Skeletal muscle satellite cell (primary cell): ENCODE data around the gene CCDC88C.

ENCODE experiments used
- H3K27me3 ChIP-seq: 2 replicates; pipeline ENCODE4 v1.7.0; 2013; ENCODE audit warnings: low read length; ENCODE audit not compliant: control insufficient read depth, insufficient read depth
- H3K36me3 ChIP-seq: 2 replicates; pipeline ENCODE4 v1.7.0; 2013; ENCODE audit warnings: mild to moderate bottlenecking, control low read depth, low read length; ENCODE audit not compliant: insufficient read depth
- H3K4me1 ChIP-seq: 2 replicates; pipeline ENCODE4 v1.7.0; 2013; ENCODE audit warnings: low read length; ENCODE audit not compliant: control insufficient read depth, insufficient read depth
- H3K4me2 ChIP-seq: 2 replicates; pipeline ENCODE4 v1.7.0; 2013; ENCODE audit warnings: mild to moderate bottlenecking, low read length
- H3K4me3 ChIP-seq: 2 replicates; pipeline ENCODE4 v1.7.0; 2013; ENCODE audit warnings: low read length
- H3K9ac ChIP-seq: 2 replicates; pipeline ENCODE4 v1.7.0; 2013; ENCODE audit warnings: mild to moderate bottlenecking, low read depth, low read length, moderate library complexity
- H3K9me3 ChIP-seq: replicated peaks from 2 replicates; pipeline ENCODE4 v1.7.0; 2013; ENCODE audit warnings: mild to moderate bottlenecking, control low read depth, low read length

The CCDC88C gene

DNA sequence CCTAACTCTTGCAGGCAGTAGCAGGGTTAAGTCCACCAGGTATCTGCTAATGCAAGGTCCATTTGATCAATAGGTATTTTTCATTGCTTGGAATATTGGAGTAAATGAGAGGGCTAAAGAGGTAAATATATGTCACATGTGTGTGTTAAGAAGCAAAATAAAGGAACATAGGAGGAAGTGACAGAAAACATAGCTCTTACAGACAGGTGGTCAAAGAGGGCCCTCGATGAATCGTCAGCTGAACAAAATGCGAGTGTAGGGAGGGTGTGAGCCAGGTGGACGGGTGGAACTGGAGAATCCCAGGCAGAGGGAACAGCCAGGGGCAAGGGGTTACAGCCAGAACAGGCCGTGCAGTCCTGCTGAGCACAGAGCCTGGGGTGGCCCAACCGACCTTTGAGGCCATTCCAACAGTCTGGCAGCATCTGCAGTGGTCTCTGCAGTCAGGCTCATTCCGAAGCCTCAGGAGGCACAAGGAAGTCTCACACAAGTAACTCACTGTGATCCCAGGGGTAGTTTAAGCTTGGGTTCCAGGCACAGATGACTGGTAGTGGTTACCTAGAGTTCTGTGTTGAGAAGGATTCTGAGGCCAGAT is 43.2 kb downstream of the CCDC88C start:
- Histone ChIP-seq H3K4me3 (no peak overlapping the region), H3K4me1 (no peaks in the 10 kb centered on the region), H3K27me3 (peaks cover 42% of the 10 kb centered on the region), H3K4me2 (no peak overlapping the region), H3K9me3 (no peaks in the 10 kb centered on the region), H3K9ac (no peak overlapping the region), H3K36me3 (no peaks in the 10 kb centered on the region)

DNA sequence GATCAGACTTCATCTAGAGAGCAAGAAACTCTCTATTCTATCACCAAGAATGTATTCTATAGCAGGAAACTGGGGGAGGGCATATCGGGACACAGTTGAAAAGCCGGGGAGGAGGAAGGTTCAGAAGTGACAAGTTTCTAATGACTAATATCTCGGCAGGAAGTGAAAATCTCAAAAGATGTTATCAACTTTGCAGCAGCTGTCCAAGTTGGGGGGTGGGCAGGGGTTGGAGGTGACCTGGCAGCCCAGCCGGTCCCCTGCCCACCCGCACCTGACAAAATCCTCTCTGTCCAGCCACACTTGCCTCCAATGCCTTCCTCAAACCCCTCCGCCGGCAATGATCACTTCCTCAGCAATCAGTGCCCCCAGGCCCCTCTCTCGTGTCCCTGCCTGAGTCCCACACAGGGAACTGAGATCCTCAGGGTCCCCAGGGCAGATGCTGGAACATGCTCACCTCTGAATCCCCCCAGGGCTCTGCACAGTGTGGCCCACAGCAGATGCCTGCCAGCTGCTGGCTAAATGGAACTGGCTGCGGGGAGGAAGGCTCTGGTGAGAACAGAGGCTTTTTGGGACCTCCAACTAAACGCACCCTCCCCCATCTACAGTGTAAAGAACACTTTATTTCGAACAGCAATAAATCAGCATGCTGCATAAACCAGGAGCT is 43.9 kb downstream of the CCDC88C start:
- Histone ChIP-seq H3K36me3 (no peaks in the 10 kb centered on the region), H3K4me3 (no peak overlapping the region), H3K4me2 (no peak overlapping the region), H3K27me3 (peaks cover 42% of the 10 kb centered on the region), H3K4me1 (no peaks in the 10 kb centered on the region), H3K9me3 (no peaks in the 10 kb centered on the region), H3K9ac (no peak overlapping the region)

DNA sequence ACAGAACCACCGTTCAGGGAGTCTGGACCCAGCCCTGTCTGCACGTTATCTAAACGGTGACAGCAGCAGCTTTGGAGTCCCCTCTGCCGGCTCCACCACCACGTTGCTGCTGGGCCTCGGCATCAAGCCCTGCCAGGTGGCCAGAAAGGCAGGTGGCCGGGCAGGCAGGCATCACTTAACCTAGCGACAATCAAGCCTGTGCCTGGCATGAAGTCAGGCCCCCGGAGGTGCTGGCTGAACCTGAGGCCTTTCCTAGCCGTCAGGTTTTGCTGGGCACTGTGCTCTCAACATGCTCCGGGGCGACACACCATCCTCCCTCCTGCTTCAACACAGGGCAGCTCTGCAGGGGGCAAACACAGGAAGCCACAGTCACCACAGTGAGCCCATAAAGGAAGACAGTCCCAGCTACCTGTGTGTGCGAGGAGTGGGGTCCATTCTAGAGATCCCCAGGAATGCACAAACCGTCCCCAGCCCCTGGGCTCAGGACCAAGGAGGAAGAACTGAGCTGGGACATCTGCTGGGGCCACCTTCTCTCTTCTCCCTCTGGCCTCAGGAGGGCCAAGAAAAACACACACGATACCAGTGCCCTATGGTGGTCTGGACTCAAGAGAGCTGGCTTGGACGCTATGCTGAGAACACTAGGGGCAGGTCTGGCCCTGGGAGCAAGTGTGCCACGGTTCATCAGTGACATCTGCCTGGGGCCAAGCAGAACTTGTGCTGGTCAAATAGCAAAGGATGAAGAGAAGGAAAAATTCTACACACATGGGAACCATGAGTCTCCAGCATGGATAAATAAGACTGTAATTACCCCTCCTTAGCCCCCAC is 44.7 kb downstream of the CCDC88C start:
- H3K4me2 ChIP-seq, result no peak overlapping the region
- H3K4me3 ChIP-seq, result no peak overlapping the region
- no peaks in the 10 kb centered on the region for H3K9me3 ChIP-seq
- H3K27me3 ChIP-seq, result peaks cover 42% of the 10 kb centered on the region
- H3K9ac ChIP-seq, result no peak overlapping the region
- no peaks in the 10 kb centered on the region for H3K4me1 ChIP-seq
- no peaks in the 10 kb centered on the region for H3K36me3 ChIP-seq

DNA sequence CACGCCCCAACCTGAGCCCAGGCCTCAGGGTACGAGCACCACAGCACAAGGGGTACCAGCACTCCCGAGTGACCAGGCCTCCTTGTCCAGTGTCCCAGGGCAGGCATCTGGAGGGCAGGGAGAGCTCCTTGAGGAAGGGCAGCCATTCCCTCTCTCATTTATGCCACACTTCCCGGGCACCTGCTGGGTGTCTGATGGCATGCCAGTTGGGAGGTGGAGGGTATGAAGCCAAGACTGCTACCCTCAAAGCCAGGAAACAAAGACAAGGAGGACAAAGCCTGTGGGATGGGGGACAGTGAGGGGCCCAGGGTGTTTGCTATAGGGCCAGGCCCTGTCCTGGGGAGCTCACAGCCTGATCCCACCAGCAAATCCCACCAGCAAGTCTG is 45.6 kb downstream of the CCDC88C start:
- H3K4me3 ChIP-seq, result no peak overlapping the region
- H3K9ac ChIP-seq, result no peak overlapping the region

DNA sequence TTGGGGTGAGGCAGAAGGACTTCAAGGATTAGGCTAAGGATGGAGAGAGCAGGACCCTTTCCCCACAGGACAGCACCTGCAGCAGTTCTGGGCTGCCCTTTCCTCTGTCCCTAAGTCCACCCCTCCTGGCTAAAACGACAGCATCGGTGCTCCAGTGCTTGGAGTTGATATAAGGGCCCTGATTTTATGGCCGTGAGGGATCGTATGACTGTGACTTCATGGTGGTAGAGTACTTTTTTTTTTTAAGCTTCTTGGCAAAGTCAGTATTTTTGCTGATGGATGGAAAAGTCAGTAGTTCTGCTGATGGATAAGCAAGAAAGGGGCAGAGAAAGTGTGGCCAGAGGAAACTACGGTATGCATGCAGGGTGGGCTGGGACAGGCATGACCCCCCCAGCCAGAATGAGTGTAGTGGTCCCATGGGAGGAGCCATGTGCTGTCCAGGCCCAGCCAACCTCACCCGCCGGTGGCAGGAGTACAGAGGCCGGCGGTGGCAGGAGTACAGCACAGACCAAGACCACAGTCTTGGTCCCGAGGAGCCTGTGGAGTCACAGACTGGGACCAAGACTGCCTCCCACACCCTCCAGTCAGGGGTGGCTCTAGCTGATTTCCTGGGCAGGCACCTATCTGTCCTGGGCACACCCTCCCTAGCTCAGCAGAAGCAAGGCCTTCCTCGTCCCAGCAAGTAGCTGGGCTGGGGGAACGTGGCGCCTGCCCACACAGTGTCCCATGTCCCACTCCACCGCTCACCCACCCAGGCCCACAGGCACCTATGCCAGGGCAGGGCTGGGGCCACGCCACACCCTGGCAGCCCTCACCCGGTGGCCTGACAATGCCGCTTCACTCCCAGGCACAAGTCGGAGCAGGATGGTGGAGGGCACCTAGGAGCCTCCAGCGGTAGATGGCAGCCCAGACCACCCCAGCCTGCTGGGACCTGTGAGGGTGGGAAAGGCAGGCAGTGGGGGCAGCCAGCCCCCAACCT is 46.3 kb downstream of the CCDC88C start:
- Histone ChIP-seq H3K4me2 (no peak overlapping the region), H3K9me3 (no peaks in the 10 kb centered on the region), H3K9ac (no peak overlapping the region), H3K4me1 (no peaks in the 10 kb centered on the region), H3K27me3 (peaks cover 40% of the 10 kb centered on the region), H3K4me3 (no peak overlapping the region), H3K36me3 (no peaks in the 10 kb centered on the region)

More for the DNA sequence above, 45.6 kb downstream of the CCDC88C start:
- H3K36me3 ChIP-seq, result no peaks in the 10 kb centered on the region
- H3K9me3 ChIP-seq, result no peaks in the 10 kb centered on the region
- no peak overlapping the region for H3K4me2 ChIP-seq
- no peaks in the 10 kb centered on the region for H3K4me1 ChIP-seq
- H3K27me3 ChIP-seq, result peaks cover 42% of the 10 kb centered on the region

DNA sequence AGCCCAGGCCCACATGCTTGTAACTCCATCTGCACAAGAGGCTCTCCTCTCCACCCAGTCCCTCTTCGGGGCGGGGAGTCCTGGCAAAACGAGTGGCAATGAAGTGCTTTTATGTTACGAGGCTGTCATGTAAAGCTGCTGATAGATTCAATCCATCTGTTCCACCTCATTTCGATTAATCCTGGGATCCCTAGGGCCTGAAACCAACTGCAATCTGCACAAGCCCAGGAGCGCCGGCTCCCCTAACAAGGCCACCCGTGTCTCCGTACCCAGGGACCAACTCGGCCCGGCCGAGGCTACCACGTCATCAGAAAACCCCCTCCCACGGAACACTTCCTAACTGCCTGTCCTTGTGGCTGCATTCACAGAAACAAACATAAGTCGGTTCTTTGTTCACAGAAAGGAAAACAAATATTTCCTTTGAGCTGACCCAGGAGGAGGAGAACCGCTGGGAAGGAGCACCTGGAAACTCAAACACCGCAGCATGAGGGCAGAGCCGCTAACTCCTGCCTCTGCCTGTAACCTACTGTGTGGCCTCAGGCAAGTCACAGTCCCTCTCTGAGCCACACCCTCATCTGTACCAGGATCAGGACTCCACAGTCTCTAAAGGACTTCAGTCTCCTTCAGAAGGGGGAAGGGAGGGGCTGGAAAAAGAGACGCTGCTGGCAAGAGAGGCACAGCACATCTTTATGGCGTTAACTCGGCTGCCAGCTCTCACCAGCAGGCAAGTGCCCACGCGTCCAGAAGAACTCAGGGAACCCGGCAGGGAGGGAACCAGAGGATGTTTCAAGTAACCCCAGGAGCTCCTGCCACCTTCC is 47.8 kb downstream of the CCDC88C start:
- Histone ChIP-seq H3K4me3 (no peak overlapping the region), H3K9ac (no peak overlapping the region), H3K36me3 (no peaks in the 10 kb centered on the region), H3K4me1 (no peaks in the 10 kb centered on the region), H3K4me2 (no peak overlapping the region), H3K27me3 (peaks cover 27% of the 10 kb centered on the region), H3K9me3 (no peaks in the 10 kb centered on the region)

DNA sequence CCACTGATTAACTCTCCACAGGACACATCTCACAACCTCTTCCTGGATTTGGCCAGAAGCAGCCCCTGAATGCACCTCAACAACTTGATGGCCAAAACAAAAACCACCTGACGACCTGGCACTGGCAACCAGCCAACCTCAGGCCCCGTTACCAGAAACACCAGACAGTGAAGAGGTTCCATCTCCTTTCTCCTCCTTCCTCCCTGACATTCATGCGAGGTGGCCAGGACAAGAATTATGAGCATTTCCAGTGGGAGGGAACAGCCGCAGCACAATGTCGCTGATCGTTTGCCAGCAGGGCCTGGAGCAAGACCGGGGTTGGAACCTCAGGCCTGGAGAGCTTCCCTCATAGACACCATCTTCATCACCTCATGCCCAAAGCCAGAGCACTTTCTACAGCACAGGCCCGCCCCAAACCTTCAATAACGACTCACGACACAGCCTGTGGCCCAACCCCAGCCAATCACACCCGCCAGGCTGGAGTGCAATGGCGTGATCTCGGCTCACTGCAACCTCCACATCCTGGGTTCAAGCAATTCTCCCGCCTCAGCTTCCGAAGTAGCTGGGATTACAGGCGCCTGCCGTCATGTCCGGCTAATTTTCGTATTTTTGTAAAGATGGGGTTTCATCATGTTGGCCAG is 48.7 kb downstream of the CCDC88C start:
- H3K9me3 ChIP-seq, result no peaks in the 10 kb centered on the region
- H3K4me1 ChIP-seq, result no peaks in the 10 kb centered on the region
- peaks cover 18% of the 10 kb centered on the region for H3K27me3 ChIP-seq
- no peak overlapping the region for H3K4me3 ChIP-seq
- no peaks in the 10 kb centered on the region for H3K36me3 ChIP-seq
- no peak overlapping the region for H3K4me2 ChIP-seq
- H3K9ac ChIP-seq, result no peak overlapping the region

DNA sequence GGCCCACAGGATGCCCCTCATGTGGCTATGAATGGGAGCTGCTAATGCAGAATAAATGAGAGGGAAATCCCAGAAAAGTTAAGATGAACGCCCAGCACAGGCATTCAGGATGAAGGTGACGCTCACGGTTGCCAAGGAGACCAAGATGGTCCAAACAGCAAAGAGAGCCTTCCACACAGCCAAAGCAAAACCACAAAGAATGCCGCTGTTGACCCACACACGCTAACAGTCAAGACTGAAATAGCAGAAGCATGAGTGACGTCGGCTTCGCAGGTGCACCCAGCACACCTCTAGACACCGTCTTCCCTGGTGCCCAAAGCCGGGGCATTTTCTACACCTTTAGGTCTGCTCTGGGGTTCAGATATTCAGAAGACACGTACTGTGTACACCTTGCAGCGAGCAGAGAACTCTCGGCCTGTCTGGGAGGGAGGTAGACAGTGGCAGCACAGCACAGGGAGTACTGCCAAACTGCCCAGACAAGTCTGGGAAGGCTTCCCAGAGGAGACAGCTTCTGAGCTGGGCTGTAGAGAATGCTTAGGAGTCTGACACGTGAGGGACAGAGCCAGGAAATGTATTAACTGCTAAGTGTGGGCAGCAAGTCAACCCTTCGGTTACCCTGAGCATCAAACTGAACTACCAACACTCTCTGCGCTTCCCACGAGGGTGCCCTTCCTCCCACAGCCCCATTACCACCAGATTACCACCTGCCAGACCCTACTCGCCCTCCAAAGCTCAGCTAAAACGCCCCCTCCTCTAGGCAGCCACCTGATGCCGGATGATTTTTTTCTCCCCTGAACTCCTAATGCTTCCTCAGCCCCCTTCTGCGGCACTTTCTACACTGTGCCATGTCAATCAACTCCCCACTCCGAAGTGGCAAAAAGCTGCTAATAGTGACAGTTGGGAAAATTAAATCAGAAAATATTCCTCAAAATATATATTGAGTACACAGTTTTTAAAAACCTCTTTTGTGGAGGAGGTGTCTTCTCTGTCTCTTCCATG is 50.1 kb downstream of the CCDC88C start:
- H3K4me2 ChIP-seq, result no peak overlapping the region
- H3K4me1 ChIP-seq, result no peaks in the 10 kb centered on the region
- peaks cover 9% of the 10 kb centered on the region for H3K27me3 ChIP-seq
- no peak overlapping the region for H3K9ac ChIP-seq
- H3K9me3 ChIP-seq, result no peaks in the 10 kb centered on the region
- no peaks in the 10 kb centered on the region for H3K36me3 ChIP-seq
- no peak overlapping the region for H3K4me3 ChIP-seq

DNA sequence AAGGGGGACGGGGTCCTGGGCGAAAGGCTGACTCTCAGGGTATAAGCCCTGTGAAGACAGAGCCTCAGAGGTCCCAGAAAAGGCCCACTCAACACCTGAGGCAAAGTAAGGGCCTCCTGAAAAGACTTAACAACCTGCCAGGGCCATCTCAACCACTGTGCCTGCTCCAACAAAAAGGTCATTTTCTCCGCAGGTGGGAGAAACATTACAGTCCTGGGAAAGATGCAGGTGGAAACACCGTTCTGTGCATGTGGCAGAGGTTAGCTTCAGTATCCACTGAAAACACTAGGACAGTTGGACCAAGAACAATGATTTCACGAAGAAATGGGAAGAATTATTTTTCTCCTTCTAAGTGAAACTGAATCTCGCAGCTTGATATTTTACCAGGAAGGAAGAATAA is 50.9 kb downstream of the CCDC88C start:
- no peaks in the 10 kb centered on the region for H3K4me1 ChIP-seq
- H3K4me2 ChIP-seq, result no peak overlapping the region
- no peak overlapping the region for H3K4me3 ChIP-seq
- no peaks in the 10 kb centered on the region for H3K9me3 ChIP-seq
- H3K27me3 ChIP-seq, result peaks cover 9% of the 10 kb centered on the region
- no peak overlapping the region for H3K9ac ChIP-seq
- H3K36me3 ChIP-seq, result no peaks in the 10 kb centered on the region
